Astrocyte (in vitro differentiated cells and primary cell): ENCODE measurements around the gene ID4. TPM values are rescaled to one million over a fixed set of nuclear protein-coding genes. Genes with fewer than 3 reads are reported as not detected.

Experiments
- DNase-seq: peaks from one replicate; pipeline ENCODE4 v3.0.0-alpha.2; 2010; ENCODE audit warnings: low read depth
- FAIRE-seq: peaks from 2 replicates; lab custom pipeline; 2011; peaks lifted over from hg19 to GRCh38; lab: Jason Lieb, UNC
- H2AFZ ChIP-seq: 2 replicates; pipeline ENCODE4 v1.6.0; 2012; ENCODE audit warnings: low read depth, low read length, inconsistent platforms
- H3K27ac ChIP-seq: 2 replicates; pipeline ENCODE4 v1.5.1; 2011; ENCODE audit warnings: low read depth, low read length, inconsistent platforms
- H3K27me3 ChIP-seq: 2 replicates; pipeline ENCODE4 v1.6.0; 2011; ENCODE audit warnings: low read length, inconsistent platforms; ENCODE audit not compliant: insufficient read depth
- H3K36me3 ChIP-seq: 2 replicates; pipeline ENCODE4 v1.5.1; 2011; ENCODE audit warnings: low read length, inconsistent platforms; ENCODE audit not compliant: insufficient read depth
- H3K4me1 ChIP-seq: 2 replicates; pipeline ENCODE4 v1.5.1; 2011; ENCODE audit warnings: low read length, inconsistent platforms; ENCODE audit not compliant: insufficient read depth
- H3K4me2 ChIP-seq: 2 replicates; pipeline ENCODE4 v1.6.0; 2012; ENCODE audit warnings: low read length, inconsistent platforms
- H3K4me3 ChIP-seq: 2 replicates; pipeline ENCODE4 v1.5.1; 2011; ENCODE audit warnings: low read depth, mild to moderate bottlenecking, low read length, inconsistent platforms; ENCODE audit not compliant: insufficient read depth
- H3K79me2 ChIP-seq: 2 replicates; pipeline ENCODE4 v1.6.0; 2012; ENCODE audit warnings: mild to moderate bottlenecking, low read length, inconsistent platforms; ENCODE audit not compliant: insufficient read depth
- H3K9ac ChIP-seq: 2 replicates; pipeline ENCODE4 v1.6.0; 2012; ENCODE audit warnings: mild to moderate bottlenecking, low read length, inconsistent platforms
- H3K9me3 ChIP-seq: 2 replicates; pipeline ENCODE4 v1.5.1; 2012; ENCODE audit warnings: low read depth, mild to moderate bottlenecking, low read length, inconsistent platforms; ENCODE audit not compliant: insufficient read depth
- H4K20me1 ChIP-seq: 2 replicates; pipeline ENCODE4 v1.6.0; 2012; ENCODE audit warnings: low read length, inconsistent platforms; ENCODE audit not compliant: insufficient read depth
- H3K27ac Mint-ChIP-seq: one replicate; pipeline ENCODE4 v1.8.0; 2021; ENCODE audit warnings: mild to moderate bottlenecking, mixed read lengths; ENCODE audit not compliant: unreplicated experiment
- H3K27me3 Mint-ChIP-seq: one replicate; pipeline ENCODE4 v1.8.0; 2021; ENCODE audit warnings: low read depth, mixed read lengths; ENCODE audit not compliant: unreplicated experiment
- H3K36me3 Mint-ChIP-seq: one replicate; pipeline ENCODE4 v1.8.0; 2021; ENCODE audit warnings: low read depth, mixed read lengths; ENCODE audit not compliant: unreplicated experiment
- H3K4me1 Mint-ChIP-seq: one replicate; pipeline ENCODE4 v1.8.0; 2021; ENCODE audit warnings: low read depth, mixed read lengths; ENCODE audit not compliant: unreplicated experiment
- H3K4me3 Mint-ChIP-seq: one replicate; pipeline ENCODE4 v1.8.0; 2021; ENCODE audit warnings: mild to moderate bottlenecking, moderate library complexity, mixed read lengths; ENCODE audit not compliant: unreplicated experiment
- H3K9me3 Mint-ChIP-seq: one replicate; pipeline ENCODE4 v1.8.0; 2021; ENCODE audit warnings: mild to moderate bottlenecking, mixed read lengths; ENCODE audit not compliant: unreplicated experiment
- EZH2 ChIP-seq: IDR thresholded peaks from 2 replicates; pipeline ENCODE4 v1.6.1; 2012; ENCODE audit warnings: mild to moderate bottlenecking, low read length, inconsistent platforms; ENCODE audit not compliant: insufficient read depth
- total RNA-seq: library from RNA; stranded (reverse); gene quantifications from 2 replicates; pipeline ENCODE4 v1.2.1, GENCODE V29; 2021
- TF ChIP-seq, protein P1 (sequence below): IDR thresholded peaks from 2 replicates; pipeline ENCODE4 v1.5.1; 2011; ENCODE audit warnings: low read depth, mild to moderate bottlenecking, inconsistent platforms, low read length, moderate library complexity; ENCODE audit not compliant: insufficient read depth

Gene ID4
- total RNA-seq, 1 donor from 2014 or later, result 12.8 TPM

DNA sequence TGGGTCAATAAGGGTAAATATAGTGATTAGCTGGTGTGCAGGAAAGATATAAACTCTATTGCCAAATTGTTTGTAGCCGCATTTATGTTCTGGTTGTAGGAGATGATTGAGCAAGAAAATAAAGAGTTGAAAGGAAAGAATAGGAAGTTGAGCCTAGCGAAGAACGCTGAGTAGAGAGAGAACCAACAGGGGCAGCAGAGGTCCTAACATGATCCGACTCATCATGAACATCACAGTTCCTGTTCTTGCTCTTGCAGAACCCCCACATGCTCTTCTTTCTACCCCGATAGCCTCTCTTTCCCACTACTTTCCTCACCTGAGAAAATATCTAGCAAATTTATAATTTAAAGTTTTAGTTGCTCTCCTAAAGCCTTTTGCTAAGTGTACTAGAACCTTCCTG is 9.9 kb upstream of the ID4 start:
- Histone ChIP-seq H3K9me3 (no peaks in the 10 kb centered on the region), H3K36me3 (no peaks in the 10 kb centered on the region), H4K20me1 (no peaks in the 10 kb centered on the region), H3K9ac (no peak overlapping the region), H3K4me1 (no peaks in the 10 kb centered on the region), H3K4me3 (no peak overlapping the region), H3K27me3 (no peaks in the 10 kb centered on the region), H2AFZ (no peak overlapping the region), H3K27ac (no peak overlapping the region), H3K4me2 (no peak overlapping the region), H3K79me2 (no peaks in the 10 kb centered on the region)
- Mint-ChIP-seq H3K36me3 (no peaks in the 10 kb centered on the region), H3K27ac (no peak overlapping the region), H3K4me3 (no peak overlapping the region), H3K9me3 (peaks cover 5% of the 10 kb centered on the region), H3K27me3 (no peaks in the 10 kb centered on the region), H3K4me1 (peaks cover 4% of the 10 kb centered on the region)
- no peak for DNase-seq
- no peak for FAIRE-seq
- no peak for TF ChIP-seq EZH2
- TF ChIP-seq, protein P1, sequence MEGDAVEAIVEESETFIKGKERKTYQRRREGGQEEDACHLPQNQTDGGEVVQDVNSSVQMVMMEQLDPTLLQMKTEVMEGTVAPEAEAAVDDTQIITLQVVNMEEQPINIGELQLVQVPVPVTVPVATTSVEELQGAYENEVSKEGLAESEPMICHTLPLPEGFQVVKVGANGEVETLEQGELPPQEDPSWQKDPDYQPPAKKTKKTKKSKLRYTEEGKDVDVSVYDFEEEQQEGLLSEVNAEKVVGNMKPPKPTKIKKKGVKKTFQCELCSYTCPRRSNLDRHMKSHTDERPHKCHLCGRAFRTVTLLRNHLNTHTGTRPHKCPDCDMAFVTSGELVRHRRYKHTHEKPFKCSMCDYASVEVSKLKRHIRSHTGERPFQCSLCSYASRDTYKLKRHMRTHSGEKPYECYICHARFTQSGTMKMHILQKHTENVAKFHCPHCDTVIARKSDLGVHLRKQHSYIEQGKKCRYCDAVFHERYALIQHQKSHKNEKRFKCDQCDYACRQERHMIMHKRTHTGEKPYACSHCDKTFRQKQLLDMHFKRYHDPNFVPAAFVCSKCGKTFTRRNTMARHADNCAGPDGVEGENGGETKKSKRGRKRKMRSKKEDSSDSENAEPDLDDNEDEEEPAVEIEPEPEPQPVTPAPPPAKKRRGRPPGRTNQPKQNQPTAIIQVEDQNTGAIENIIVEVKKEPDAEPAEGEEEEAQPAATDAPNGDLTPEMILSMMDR, result no peak

DNA sequence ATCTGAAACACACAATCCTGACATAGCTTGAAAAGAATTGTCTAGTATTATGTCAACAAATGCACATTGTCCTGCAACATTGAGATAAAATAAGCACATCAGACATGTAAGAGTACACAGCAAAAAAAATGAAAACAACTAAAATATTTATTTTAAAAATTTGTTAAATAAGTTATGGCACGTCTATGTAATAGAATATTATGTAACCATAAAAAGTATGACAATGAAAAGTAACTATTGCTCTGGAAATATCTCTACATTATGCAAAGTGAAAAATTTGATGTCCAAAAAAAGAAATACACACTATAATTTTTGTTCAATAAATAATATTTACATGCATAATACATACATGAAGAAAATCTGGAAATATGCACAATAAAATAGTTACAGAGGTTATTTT is 9.3 kb upstream of the ID4 start:
- no peak overlapping the region for H3K27ac Mint-ChIP-seq
- no peak overlapping the region for H3K4me3 ChIP-seq
- H3K9me3 ChIP-seq, result no peaks in the 10 kb centered on the region
- no peaks in the 10 kb centered on the region for H3K27me3 ChIP-seq
- H3K27me3 Mint-ChIP-seq, result no peaks in the 10 kb centered on the region
- H3K9me3 Mint-ChIP-seq, result peaks cover 3% of the 10 kb centered on the region
- H3K4me3 Mint-ChIP-seq, result no peak overlapping the region
- FAIRE-seq, result no peak
- no peak overlapping the region for H3K9ac ChIP-seq
- no peak overlapping the region for H2AFZ ChIP-seq
- no peaks in the 10 kb centered on the region for H3K4me1 ChIP-seq
- TF ChIP-seq, protein P1, result no peak
- TF ChIP-seq EZH2, result no peak
- H3K36me3 Mint-ChIP-seq, result no peaks in the 10 kb centered on the region
- H3K4me2 ChIP-seq, result no peak overlapping the region
- H3K79me2 ChIP-seq, result no peaks in the 10 kb centered on the region
- no peak overlapping the region for H3K27ac ChIP-seq
- H4K20me1 ChIP-seq, result no peaks in the 10 kb centered on the region
- H3K36me3 ChIP-seq, result no peaks in the 10 kb centered on the region
- no peak for DNase-seq
- H3K4me1 Mint-ChIP-seq, result peaks cover 3% of the 10 kb centered on the region

DNA sequence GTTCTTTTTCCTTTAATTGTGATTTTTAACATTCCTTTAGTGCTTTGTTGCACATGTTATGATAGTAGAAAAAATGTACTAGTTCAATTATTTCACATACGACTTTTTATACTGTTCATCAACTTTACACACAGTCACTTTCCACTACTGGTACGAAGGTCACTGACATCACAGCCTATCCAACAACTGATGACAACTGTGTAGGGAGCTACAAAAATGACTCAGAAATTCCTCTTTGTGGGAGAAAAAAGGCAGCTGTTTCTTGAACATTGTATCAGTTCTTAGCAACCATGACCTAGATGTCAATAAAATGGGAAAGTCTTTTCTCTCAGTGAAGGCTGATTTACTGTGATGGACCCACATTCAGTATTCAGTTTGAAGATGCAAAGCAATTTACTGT is 7.0 kb upstream of the ID4 start:
- Mint-ChIP-seq H3K9me3 (peaks cover 2% of the 10 kb centered on the region), H3K4me1 (peaks cover 12% of the 10 kb centered on the region), H3K27ac (no peak overlapping the region), H3K36me3 (no peaks in the 10 kb centered on the region), H3K4me3 (no peak overlapping the region), H3K27me3 (no peaks in the 10 kb centered on the region)
- FAIRE-seq (no peak), DNase-seq (peak; percentile 53)
- Histone ChIP-seq H3K27me3 (no peaks in the 10 kb centered on the region), H3K36me3 (no peaks in the 10 kb centered on the region), H3K4me2 (no peak overlapping the region), H4K20me1 (no peaks in the 10 kb centered on the region), H3K9ac (no peak overlapping the region), H3K9me3 (no peaks in the 10 kb centered on the region), H3K27ac (no peak overlapping the region), H3K4me3 (no peak overlapping the region), H3K79me2 (no peaks in the 10 kb centered on the region), H3K4me1 (no peaks in the 10 kb centered on the region), H2AFZ (no peak overlapping the region)
- TF ChIP-seq EZH2, result no peak
- TF ChIP-seq, protein P1, result no peak
